ENCODE results near the gene TRMT112. TPM values are rescaled to one million over a fixed set of nuclear protein-coding genes. Genes with fewer than 3 reads are reported as not detected.

Gene TRMT112
- total RNA-seq, 2 experiments from 2014 or later, result 205 to 322 TPM

- TF ChIP-seq CTCF (conservative IDR thresholded peaks at IDR 0.05; ENCODE audit: low read length), result no peak
- TF ChIP-seq EZH2phosphoT487 (IDR thresholded peaks at IDR 0.05; ENCODE audit: borderline replicate concordance, low read depth, low read length), result no peak
- H3K36me3 ChIP-seq (ENCODE audit: insufficient read depth, low read length), result peaks cover 29% of the 10 kb centered on the region
- no peaks in the 10 kb centered on the region for H3K9me2 ChIP-seq (ENCODE audit: insufficient read depth, low read length)
- no peak overlapping the region for H3K4me3 ChIP-seq (ENCODE audit: low read depth, low read length, poor library complexity, severe bottlenecking)
- intact Hi-C loops (cut with micrococcal nuclease; ENCODE audit: unreplicated experiment), result no loop called here
- BruUV-seq (replicated peaks), result no TSS peak
- H3K79me2 ChIP-seq (ENCODE audit: insufficient read depth, low read depth, low read length), result no peaks in the 10 kb centered on the region
- H4K20me1 ChIP-seq (ENCODE audit: insufficient read depth, low read length), result no peaks in the 10 kb centered on the region
- no peaks in the 10 kb centered on the region for H3K9me3 ChIP-seq (ENCODE audit: low read length)
- CTCF ChIA-PET (ENCODE audit: unreplicated experiment), result no interaction called here
- H3K4me1 ChIP-seq (ENCODE audit: insufficient read depth, low read length, poor library complexity, severe bottlenecking), result peaks cover 4% of the 10 kb centered on the region
- no peak overlapping the region for H3K27ac ChIP-seq (ENCODE audit: low read depth, low read length, poor library complexity, severe bottlenecking)
- H3K4me2 ChIP-seq (ENCODE audit: low read length), result no peak overlapping the region
- POLR2A ChIA-PET, result no interaction called here
- DNase-seq (ENCODE audit: low spot score), result no peak
- H2AFZ ChIP-seq (ENCODE audit: low read length), result no peak overlapping the region
Measured at GRCh38 chr11:64347193-64347867, 30.0 kb upstream of the TRMT112 start.

- H2AFZ ChIP-seq (ENCODE audit: low read length), result no peak overlapping the region
- no peak overlapping the region for H3K27ac ChIP-seq (ENCODE audit: low read depth, low read length, poor library complexity, severe bottlenecking)
- H3K9me3 ChIP-seq (ENCODE audit: low read length), result no peaks in the 10 kb centered on the region
- H3K4me1 ChIP-seq (ENCODE audit: insufficient read depth, low read length, poor library complexity, severe bottlenecking), result peaks cover 21% of the 10 kb centered on the region
- no peak for TF ChIP-seq EZH2phosphoT487 (IDR thresholded peaks at IDR 0.05; ENCODE audit: borderline replicate concordance, low read depth, low read length)
- TF ChIP-seq CTCF (conservative IDR thresholded peaks at IDR 0.05; ENCODE audit: low read length), result no peak
- H3K9me2 ChIP-seq (ENCODE audit: insufficient read depth, low read length), result no peaks in the 10 kb centered on the region
- H3K79me2 ChIP-seq (ENCODE audit: insufficient read depth, low read depth, low read length), result peaks cover under 1% of the 10 kb centered on the region; the same call in 1 of the 2 replicates
- DNase-seq (ENCODE audit: low spot score), result no peak
- POLR2A ChIA-PET, result no interaction called here
- intact Hi-C loops (cut with micrococcal nuclease; ENCODE audit: unreplicated experiment), result no loop called here
- BruUV-seq (replicated peaks), result no TSS peak
- no peaks in the 10 kb centered on the region for H4K20me1 ChIP-seq (ENCODE audit: insufficient read depth, low read length)
- CTCF ChIA-PET (ENCODE audit: unreplicated experiment), result no interaction called here
- peaks cover 29% of the 10 kb centered on the region for H3K36me3 ChIP-seq (ENCODE audit: insufficient read depth, low read length)
- no peak overlapping the region for H3K4me3 ChIP-seq (ENCODE audit: low read depth, low read length, poor library complexity, severe bottlenecking)
- H3K4me2 ChIP-seq (ENCODE audit: low read length), result no peak overlapping the region
Measured at GRCh38 chr11:64344787-64345186, 27.4 kb upstream of the TRMT112 start.

DNA sequence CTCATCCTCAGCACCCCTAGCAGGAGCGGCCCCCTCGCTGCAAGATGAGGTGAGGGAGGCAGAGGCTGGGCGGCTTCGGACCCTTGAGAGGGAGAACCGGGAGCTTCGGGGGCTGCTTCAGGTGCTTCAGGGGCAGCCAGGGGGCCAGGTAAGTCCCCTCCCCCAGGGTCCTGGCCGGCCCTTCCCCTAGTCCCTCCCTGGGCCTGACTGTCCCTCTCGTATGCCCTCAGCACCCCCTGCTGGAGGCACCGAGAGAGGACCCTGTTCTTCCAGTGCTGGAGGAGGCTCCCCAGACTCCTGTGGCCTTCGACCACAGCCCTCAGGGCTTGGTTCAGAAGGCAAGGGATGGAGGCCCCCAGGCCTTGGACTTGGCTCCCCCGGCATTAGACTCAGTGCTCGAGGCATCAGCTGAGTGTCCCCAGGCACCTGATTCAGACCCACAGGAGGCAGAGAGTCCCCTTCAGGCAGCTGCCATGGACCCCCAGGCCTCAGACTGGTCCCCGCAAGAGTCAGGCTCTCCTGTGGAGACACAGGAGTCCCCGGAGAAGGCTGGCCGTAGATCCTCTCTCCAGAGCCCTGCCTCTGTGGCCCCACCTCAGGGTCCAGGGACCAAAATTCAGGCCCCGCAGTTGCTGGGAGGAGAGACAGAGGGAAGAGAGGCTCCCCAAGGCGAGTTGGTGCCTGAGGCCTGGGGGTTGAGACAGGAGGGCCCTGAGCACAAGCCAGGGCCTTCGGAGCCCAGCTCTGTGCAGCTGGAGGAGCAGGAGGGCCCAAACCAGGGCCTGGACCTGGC is 26.6 kb upstream of the TRMT112 start:
- ChIA-PET POLR2A (interaction anchor here (0.6 kb wide), 1 partner anchor 159 kb away, joined by 3 read pairs; no protein-coding TSS in a partner anchor), CTCF (ENCODE audit: unreplicated experiment) (no interaction called here)
- H3K27ac ChIP-seq (ENCODE audit: low read depth, low read length, poor library complexity, severe bottlenecking), result no peak overlapping the region
- peaks cover 29% of the 10 kb centered on the region for H3K36me3 ChIP-seq (ENCODE audit: insufficient read depth, low read length)
- H4K20me1 ChIP-seq (ENCODE audit: insufficient read depth, low read length), result no peaks in the 10 kb centered on the region
- no peaks in the 10 kb centered on the region for H3K9me3 ChIP-seq (ENCODE audit: low read length)
- no peak overlapping the region for H3K4me2 ChIP-seq (ENCODE audit: low read length)
- no TSS peak for BruUV-seq (replicated peaks)
- H2AFZ ChIP-seq (ENCODE audit: low read length), result no peak overlapping the region
- no peak overlapping the region for H3K4me3 ChIP-seq (ENCODE audit: low read depth, low read length, poor library complexity, severe bottlenecking)
- no peak for DNase-seq (ENCODE audit: low spot score)
- H3K4me1 ChIP-seq (ENCODE audit: insufficient read depth, low read length, poor library complexity, severe bottlenecking), result peaks cover 26% of the 10 kb centered on the region
- peaks cover 9% of the 10 kb centered on the region; the same call in 1 of the 2 replicates for H3K79me2 ChIP-seq (ENCODE audit: insufficient read depth, low read depth, low read length)
- no peaks in the 10 kb centered on the region for H3K9me2 ChIP-seq (ENCODE audit: insufficient read depth, low read length)
- intact Hi-C loops (cut with micrococcal nuclease; ENCODE audit: unreplicated experiment), result no loop called here
- TF ChIP-seq EZH2phosphoT487 (IDR thresholded peaks at IDR 0.05; ENCODE audit: borderline replicate concordance, low read depth, low read length) (no peak), CTCF (conservative IDR thresholded peaks at IDR 0.05; ENCODE audit: low read length) (peak; percentile 49)

Data from OCI-LY7 (cell line).